ENCODE results near the gene GBP1.
"Not testable (repeated sequence)": the region's sequence is repeated elsewhere in the genome, so short reads cannot be mapped to it uniquely, and the experiment has no call there.

Gene GBP1

DNA sequence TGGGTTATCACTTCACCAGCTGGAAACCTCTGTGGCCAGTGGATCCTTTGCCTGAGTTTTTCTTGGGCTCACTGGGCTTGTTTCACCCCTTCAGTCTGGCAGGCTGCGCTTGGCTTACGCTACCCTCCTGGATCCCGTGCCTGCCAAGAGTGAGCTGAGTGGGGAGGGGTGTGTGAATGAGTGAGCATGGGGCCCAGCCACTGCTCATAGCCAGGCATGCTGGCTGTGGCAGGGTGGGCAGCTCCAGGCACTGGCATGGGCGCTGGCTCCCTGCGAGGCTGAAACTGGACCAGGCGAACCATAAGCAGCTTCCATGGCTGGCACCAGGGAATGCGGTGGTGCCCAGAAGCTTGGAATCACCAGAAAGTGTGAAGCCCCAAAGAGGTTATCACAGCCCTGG is 22.5 kb downstream of the GBP1 start:
- TF ChIP-seq, protein P1, sequence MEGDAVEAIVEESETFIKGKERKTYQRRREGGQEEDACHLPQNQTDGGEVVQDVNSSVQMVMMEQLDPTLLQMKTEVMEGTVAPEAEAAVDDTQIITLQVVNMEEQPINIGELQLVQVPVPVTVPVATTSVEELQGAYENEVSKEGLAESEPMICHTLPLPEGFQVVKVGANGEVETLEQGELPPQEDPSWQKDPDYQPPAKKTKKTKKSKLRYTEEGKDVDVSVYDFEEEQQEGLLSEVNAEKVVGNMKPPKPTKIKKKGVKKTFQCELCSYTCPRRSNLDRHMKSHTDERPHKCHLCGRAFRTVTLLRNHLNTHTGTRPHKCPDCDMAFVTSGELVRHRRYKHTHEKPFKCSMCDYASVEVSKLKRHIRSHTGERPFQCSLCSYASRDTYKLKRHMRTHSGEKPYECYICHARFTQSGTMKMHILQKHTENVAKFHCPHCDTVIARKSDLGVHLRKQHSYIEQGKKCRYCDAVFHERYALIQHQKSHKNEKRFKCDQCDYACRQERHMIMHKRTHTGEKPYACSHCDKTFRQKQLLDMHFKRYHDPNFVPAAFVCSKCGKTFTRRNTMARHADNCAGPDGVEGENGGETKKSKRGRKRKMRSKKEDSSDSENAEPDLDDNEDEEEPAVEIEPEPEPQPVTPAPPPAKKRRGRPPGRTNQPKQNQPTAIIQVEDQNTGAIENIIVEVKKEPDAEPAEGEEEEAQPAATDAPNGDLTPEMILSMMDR (IDR thresholded peaks at IDR 0.05; ENCODE audit: low read depth, low read length): no peak
- H3K4me3 ChIP-seq (ENCODE audit: low read depth, low read length): no peak overlapping the region

DNA sequence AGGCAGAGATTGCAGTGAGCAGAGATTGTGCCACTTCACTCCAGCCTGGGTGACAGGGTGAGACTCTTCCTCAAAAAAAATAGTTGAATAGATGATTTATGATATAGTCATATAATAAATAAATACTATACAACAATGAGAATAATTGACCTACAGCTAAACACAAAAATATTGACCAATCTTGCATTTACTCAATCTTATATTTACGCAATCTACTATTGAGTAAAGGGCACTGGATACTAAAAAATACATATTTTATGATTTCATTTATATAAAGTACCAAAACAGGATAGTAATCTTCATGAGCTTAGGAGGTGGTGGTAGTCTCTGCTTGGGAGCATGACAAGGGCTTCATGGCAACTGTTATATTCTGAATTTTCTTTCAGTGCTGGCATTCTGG is 23.3 kb downstream of the GBP1 start:
- TF ChIP-seq, protein P1 (IDR thresholded peaks at IDR 0.05; ENCODE audit: low read depth, low read length): no peak
- no peak overlapping the region for H3K4me3 ChIP-seq (ENCODE audit: low read depth, low read length)

DNA sequence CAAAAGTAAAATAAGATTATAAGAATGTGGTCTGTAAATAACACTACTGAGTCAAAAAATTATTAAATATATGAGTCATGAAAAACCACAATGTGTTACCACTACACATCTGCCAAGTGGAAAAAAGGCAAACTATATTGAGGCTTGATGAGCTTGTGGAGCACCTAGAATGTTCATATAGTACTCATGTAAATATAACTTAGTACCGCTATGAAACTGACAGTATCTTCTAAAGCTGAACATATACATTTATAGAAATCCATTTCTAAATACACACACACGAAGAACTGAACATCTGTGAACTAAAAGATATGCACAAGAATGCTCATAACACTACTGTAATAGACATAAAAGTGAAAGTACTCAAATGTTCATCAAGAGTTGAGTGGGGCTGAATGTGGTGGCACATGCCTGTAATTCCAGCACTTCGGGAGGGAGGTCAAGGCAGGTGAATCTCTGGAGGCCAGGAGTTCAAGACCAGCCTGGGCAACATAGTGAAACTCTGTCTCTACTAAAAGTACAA is 23.8 kb downstream of the GBP1 start:
- H3K4me3 ChIP-seq (ENCODE audit: low read depth, low read length): no peak overlapping the region
- TF ChIP-seq, protein P1 (IDR thresholded peaks at IDR 0.05; ENCODE audit: low read depth, low read length): no peak

DNA sequence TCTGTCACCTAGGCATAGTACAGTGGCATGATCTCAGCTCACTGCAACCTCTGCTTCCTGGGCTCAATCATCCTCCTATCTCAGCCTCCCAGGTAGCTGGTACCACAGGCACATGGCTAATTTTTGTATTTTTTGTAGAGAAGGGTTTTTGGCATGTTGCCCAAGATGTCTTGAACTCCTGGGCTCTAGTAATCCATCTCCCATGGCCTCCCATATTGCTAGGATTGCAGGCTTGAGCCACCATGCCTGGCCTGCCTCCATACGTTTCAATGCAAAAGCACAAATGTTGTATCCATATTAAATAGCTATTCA is 24.7 kb downstream of the GBP1 start:
- TF ChIP-seq, protein P1 (IDR thresholded peaks at IDR 0.05; ENCODE audit: low read depth, low read length): no peak

DNA sequence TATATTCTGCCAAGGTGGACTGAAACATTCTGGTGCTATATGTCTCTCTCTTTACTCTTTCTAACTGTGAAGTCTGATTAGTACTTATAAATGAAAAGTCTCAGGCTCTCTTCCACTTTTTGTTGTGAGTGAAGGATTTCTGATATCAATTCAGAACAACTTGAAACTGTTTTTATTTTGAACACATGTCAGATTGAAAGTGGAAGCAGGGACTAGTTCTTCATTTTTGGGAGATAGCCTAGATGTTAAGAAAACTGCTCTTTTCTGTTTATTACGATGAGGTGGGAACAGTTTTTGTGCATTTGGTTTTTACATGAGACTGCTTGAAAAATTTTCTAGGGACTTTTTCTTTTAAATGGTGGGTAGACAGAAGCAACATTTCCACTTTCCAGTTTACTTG is 27.8 kb downstream of the GBP1 start:
- TF ChIP-seq, protein P1 (IDR thresholded peaks at IDR 0.05; ENCODE audit: low read depth, low read length): no peak
- H3K4me3 ChIP-seq (ENCODE audit: low read depth, low read length): no peak overlapping the region

More for the DNA sequence above, 24.7 kb downstream of the GBP1 start:
- H3K4me3 ChIP-seq (ENCODE audit: low read depth, low read length): no peak overlapping the region

DNA sequence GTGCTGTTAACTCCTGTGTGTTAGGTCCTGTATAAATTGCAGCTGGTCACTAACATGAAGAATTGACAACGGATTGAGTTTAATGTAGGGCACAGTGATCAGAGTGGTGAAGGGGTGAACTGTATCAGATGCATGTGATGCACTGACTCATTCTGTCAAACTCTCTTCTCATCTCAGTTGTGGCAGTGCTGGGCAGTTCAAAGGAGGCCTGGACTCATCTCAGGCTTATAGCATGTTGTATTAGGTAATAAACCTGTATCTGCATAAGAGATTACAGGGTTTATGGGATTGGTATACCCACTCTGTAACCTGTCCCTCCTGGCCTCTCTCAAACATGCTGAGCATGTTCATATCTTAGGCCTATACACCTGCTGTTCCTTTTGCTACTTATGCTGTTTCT is 29.9 kb downstream of the GBP1 start:
- no peak overlapping the region for H3K4me3 ChIP-seq (ENCODE audit: low read depth, low read length)
- TF ChIP-seq, protein P1 (IDR thresholded peaks at IDR 0.05; ENCODE audit: low read depth, low read length): no peak

DNA sequence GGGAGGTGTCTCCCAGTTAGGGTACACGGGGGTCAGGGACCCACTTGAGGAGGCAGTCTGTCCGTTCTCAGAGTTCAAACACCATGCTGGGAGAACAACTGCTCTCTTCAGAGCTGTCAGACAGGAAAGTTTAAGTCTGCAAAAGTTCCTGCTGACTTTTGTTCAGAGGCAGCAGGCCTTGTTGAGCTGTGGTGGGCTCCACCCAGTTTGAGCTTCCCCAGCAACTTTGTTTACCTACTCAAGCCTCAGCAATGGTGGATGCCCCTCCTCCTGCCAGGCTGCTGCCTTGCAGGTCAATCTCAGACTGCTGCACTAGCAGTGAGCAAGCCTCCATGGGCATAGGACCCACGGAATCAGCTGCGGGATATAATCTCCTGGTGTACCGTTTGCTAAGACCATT is 31.0 kb downstream of the GBP1 start:
- not testable (repeated sequence) for H3K4me3 ChIP-seq (ENCODE audit: low read depth, low read length)

DNA sequence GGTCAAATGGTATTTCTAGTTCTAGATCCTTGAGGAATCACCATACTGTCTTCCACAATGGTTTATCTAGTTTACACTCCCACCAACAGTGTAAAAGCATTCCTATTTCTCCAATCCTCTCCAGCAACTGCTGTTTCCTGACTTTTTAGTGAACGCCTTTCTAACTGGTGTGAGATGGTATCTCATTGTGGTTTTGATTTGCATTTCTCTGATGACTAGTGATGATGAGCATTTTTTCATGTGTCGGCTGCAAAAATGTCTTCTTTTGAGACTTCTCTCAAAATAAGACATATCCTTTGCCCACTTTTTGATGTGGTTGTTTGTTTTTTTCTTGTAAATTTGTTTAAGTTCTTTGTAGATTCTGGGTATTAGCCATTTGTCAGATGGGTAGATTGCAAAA is 36.0 kb downstream of the GBP1 start:
- not testable (repeated sequence) for H3K4me3 ChIP-seq (ENCODE audit: low read depth, low read length)

Measured in WI38 (cell line).